HEK293 (cell line): ENCODE data around the gene FUBP3.

Experiments used
- CTCF ChIA-PET: fragments of 350-600 bp; formaldehyde crosslinking; extraction: SDS; loops from one replicate; lab custom pipeline; 2021; ENCODE audit warnings: antibody characterized with exemption; lab: Yijun Ruan, JAX
- POLR2A ChIA-PET: fragments of 300-600 bp; formaldehyde crosslinking; extraction: SDS; loops from one replicate; lab custom pipeline; 2020; ENCODE audit warnings: antibody characterized with exemption, inconsistent platforms; lab: Yijun Ruan, JAX
- H3K27ac ChIP-seq: fragments of 200-500 bp; sonication (Bioruptor generic); 2 replicates; pipeline ENCODE4 v1.5.1; 2014; ENCODE audit warnings: low read depth, low read length, control low read depth, inconsistent platforms; ENCODE audit errors: extremely low read depth
- H3K36me3 ChIP-seq, 2 experiments: fragments of 200-500 bp in 1 of 2; sonication (Bioruptor generic) in 1 of 2; 1 replicate in 1 of 2; 2 replicates in 1 of 2; pipeline ENCODE4 v1.5.1; 2014 to 2017; ENCODE audit warnings: inconsistent platforms in 2 of 2, low read length in 2 of 2; ENCODE audit not compliant: control insufficient read depth in 2 of 2, insufficient read depth in 1 of 2
- H3K4me1 ChIP-seq: fragments of 200-500 bp; sonication (Bioruptor generic); 2 replicates; pipeline ENCODE4 v1.5.1; 2014; ENCODE audit warnings: mild to moderate bottlenecking, low read length, inconsistent platforms; ENCODE audit not compliant: control insufficient read depth, insufficient read depth
- H3K4me3 ChIP-seq: 2 replicates; pipeline ENCODE4 v1.5.1; 2011; ENCODE audit warnings: low read depth, mild to moderate bottlenecking, control low read depth, low read length, moderate library complexity
- H3K9me3 ChIP-seq: fragments of 200-500 bp; sonication (Bioruptor generic); 2 replicates; pipeline ENCODE4 v1.5.1; 2014; ENCODE audit warnings: low read depth, low read length, inconsistent platforms; ENCODE audit not compliant: control insufficient read depth, insufficient read depth
- GLIS1 ChIP-seq: fragments of 450-650 bp; formaldehyde crosslinking; IDR thresholded peaks from 2 replicates; pipeline ENCODE4 v1.5.1; 2016; ENCODE audit warnings: missing biosample characterization, missing genetic modification characterization
- HOXD13 ChIP-seq: sonication (generic); formaldehyde crosslinking; IDR thresholded peaks from 2 replicates; pipeline ENCODE4 v1.8.0; 2022; ENCODE audit warnings: missing genetic modification reagents, borderline replicate concordance
- MYNN ChIP-seq: fragments of 450-650 bp; formaldehyde crosslinking; IDR thresholded peaks from 2 replicates; pipeline ENCODE4 v1.5.1; 2016; ENCODE audit warnings: missing biosample characterization, missing genetic modification characterization, borderline replicate concordance
- OVOL3 ChIP-seq: fragments of 450-650 bp; formaldehyde crosslinking; IDR thresholded peaks from 2 replicates; pipeline ENCODE4 v1.5.1; 2016; ENCODE audit warnings: missing biosample characterization, missing genetic modification characterization
- SETDB1 ChIP-seq: IDR thresholded peaks from one replicate; pipeline ENCODE4 v1.6.1; 2017; ENCODE audit warnings: mild to moderate bottlenecking, low read length, moderate library complexity, mixed read lengths; ENCODE audit not compliant: insufficient read length
- SP3 ChIP-seq: fragments of 450-650 bp; formaldehyde crosslinking; IDR thresholded peaks from 2 replicates; pipeline ENCODE4 v1.5.1; 2016; ENCODE audit warnings: missing biosample characterization, missing genetic modification characterization
- TCF7L2 ChIP-seq: IDR thresholded peaks from 2 replicates; pipeline ENCODE4 v1.6.1; 2011; ENCODE audit warnings: low read depth, mild to moderate bottlenecking, inconsistent platforms, low read length, moderate library complexity, borderline replicate concordance
- ZEB2 ChIP-seq: fragments of 450-650 bp; formaldehyde crosslinking; IDR thresholded peaks from 2 replicates; pipeline ENCODE4 v1.5.1; 2016; ENCODE audit warnings: missing biosample characterization, missing genetic modification characterization
- ZFP3 ChIP-seq: fragments of 450-650 bp; formaldehyde crosslinking; IDR thresholded peaks from 2 replicates; pipeline ENCODE4 v1.5.1; 2016; ENCODE audit warnings: low read depth, missing biosample characterization, missing genetic modification characterization
- ZIC2 ChIP-seq: fragments of 450-650 bp; formaldehyde crosslinking; IDR thresholded peaks from 2 replicates; pipeline ENCODE4 v1.5.1; 2016; ENCODE audit warnings: missing biosample characterization, missing genetic modification characterization
- ZNF202 ChIP-seq: fragments of 450-650 bp; formaldehyde crosslinking; IDR thresholded peaks from 2 replicates; pipeline ENCODE4 v1.5.1; 2016; ENCODE audit warnings: missing biosample characterization, missing genetic modification characterization, borderline replicate concordance
- ZNF335 ChIP-seq: fragments of 450-650 bp; formaldehyde crosslinking; conservative IDR thresholded peaks from 2 replicates; pipeline ENCODE4 v1.5.1; 2016; ENCODE audit warnings: missing biosample characterization, missing genetic modification characterization
- ZNF404 ChIP-seq: fragments of 450-650 bp; formaldehyde crosslinking; IDR thresholded peaks from 2 replicates; pipeline ENCODE4 v1.5.1; 2017; ENCODE audit warnings: missing biosample characterization, missing genetic modification characterization
- ZNF658 ChIP-seq: fragments of 450-650 bp; formaldehyde crosslinking; IDR thresholded peaks from 2 replicates; pipeline ENCODE4; 2016; ENCODE audit warnings: missing biosample characterization, missing genetic modification characterization
- ZNF777 ChIP-seq: fragments of 450-650 bp; formaldehyde crosslinking; IDR thresholded peaks from 2 replicates; pipeline ENCODE4 v1.5.1; 2017; ENCODE audit warnings: missing biosample characterization, missing genetic modification characterization, borderline replicate concordance
- TF ChIP-seq, protein P1 (sequence below): fragments of 450-650 bp; formaldehyde crosslinking; IDR thresholded peaks from 2 replicates; pipeline ENCODE4 v1.5.1; 2016; ENCODE audit warnings: missing biosample characterization, missing genetic modification characterization
- TF ChIP-seq, protein P2 (sequence below): fragments of 450-650 bp; formaldehyde crosslinking; optimal IDR thresholded peaks from 2 replicates; pipeline ENCODE3; 2016; ENCODE audit warnings: missing biosample characterization, mild to moderate bottlenecking, missing genetic modification characterization
- TF ChIP-seq, protein P3 (sequence below): fragments of 450-650 bp; formaldehyde crosslinking; IDR thresholded peaks from 2 replicates; pipeline ENCODE4 v1.5.1; 2016; ENCODE audit warnings: missing biosample characterization, missing genetic modification characterization
- TF ChIP-seq, protein P4 (sequence below): fragments of 450-650 bp; formaldehyde crosslinking; IDR thresholded peaks from 2 replicates; pipeline ENCODE4 v1.5.1; 2016; ENCODE audit warnings: missing biosample characterization, missing genetic modification characterization, low read depth

FUBP3 gene

DNA sequence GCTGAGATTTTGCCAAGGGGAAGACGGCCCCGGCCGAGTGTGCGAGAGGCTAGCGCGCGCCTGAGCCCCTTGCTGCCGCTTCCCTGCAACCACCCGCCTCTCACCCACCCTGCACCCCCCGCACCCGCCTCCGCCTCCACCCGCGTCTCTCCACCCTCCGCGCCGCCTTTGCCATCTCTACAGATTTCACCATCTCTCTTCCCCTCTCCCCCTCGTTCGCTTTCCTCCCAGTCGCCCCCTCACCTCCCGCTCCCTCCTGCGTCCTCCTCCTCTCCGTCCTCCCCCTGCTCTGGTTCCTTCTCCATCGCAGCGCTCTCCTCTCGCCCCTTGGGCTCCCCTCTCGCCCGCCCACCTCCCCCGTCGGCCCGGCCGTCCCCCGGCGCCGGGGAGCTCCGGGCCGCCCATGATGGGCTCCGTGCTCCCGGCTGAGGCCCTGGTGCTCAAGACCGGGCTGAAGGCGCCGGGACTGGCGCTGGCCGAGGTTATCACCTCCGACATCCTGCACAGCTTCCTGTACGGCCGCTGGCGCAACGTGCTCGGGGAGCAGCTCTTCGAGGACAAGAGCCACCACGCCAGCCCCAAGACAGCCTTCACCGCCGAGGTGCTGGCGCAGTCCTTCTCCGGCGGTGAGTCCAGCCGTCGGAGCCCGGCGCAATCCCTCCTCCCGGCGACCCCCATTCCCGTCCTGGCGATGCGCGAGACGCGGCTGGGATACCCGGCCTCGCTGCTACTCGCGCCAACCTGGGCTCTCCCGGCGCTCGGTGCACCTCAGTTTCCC, 85.1 kb downstream of the FUBP3 start, which contains the start of gene PRDM12 (continued):
- TF ChIP-seq ZNF335 (peak; percentile 77), TCF7L2 (no peak), SP3 (no peak), MYNN (tag by site-specific recombination) (no peak), GLIS1 (peak; percentile 42), ZEB2 (no peak)

DNA sequence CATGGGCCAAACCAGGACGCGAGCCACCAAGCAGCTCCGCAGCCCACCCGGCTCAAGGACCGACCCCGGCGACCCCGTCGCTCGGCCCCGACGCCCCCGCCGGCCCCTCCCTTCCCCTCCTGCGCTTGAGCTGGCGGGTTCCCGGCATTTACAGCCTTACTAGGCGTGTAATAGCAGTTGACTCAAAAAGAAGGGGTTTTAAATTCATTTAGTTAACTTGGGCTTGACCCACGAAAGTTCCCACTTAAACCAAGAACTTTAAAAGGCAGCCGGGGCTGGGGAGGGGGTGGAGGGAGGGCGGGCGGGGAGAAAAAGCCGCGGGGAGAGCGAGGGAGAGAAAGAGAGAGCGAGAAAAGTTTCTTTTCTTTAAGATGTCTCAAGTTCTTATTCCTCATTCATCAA, 85.7 kb downstream of the FUBP3 start:
- no peaks in the 10 kb centered on the region for H3K36me3 ChIP-seq
- ChIA-PET CTCF (no interaction called here), POLR2A (interaction anchor here (0.6 to 1.6 kb wide), 2 partner anchors 8 to 28 kb away, joined by 4 to 9 read pairs; partner anchors contain the start of gene EXOSC2)
- no peak overlapping the region for H3K27ac ChIP-seq
- H3K9me3 ChIP-seq, result no peaks in the 10 kb centered on the region
- no peaks in the 10 kb centered on the region; the same call in 1 of the 2 replicates for H3K4me1 ChIP-seq
- TF ChIP-seq, protein P1, sequence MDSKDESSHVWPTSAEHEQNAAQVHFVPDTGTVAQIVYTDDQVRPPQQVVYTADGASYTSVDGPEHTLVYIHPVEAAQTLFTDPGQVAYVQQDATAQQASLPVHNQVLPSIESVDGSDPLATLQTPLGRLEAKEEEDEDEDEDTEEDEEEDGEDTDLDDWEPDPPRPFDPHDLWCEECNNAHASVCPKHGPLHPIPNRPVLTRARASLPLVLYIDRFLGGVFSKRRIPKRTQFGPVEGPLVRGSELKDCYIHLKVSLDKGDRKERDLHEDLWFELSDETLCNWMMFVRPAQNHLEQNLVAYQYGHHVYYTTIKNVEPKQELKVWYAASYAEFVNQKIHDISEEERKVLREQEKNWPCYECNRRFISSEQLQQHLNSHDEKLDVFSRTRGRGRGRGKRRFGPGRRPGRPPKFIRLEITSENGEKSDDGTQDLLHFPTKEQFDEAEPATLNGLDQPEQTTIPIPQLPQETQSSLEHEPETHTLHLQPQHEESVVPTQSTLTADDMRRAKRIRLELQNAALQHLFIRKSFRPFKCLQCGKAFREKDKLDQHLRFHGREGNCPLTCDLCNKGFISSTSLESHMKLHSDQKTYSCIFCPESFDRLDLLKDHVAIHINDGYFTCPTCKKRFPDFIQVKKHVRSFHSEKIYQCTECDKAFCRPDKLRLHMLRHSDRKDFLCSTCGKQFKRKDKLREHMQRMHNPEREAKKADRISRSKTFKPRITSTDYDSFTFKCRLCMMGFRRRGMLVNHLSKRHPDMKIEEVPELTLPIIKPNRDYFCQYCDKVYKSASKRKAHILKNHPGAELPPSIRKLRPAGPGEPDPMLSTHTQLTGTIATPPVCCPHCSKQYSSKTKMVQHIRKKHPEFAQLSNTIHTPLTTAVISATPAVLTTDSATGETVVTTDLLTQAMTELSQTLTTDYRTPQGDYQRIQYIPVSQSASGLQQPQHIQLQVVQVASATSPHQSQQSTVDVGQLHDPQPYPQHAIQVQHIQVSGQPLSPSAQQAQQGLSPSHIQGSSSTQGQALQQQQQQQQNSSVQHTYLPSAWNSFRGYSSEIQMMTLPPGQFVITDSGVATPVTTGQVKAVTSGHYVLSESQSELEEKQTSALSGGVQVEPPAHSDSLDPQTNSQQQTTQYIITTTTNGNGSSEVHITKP (tag by site-specific recombination), result no peak
- TF ChIP-seq SETDB1, result no peak
- TF ChIP-seq, protein P2, sequence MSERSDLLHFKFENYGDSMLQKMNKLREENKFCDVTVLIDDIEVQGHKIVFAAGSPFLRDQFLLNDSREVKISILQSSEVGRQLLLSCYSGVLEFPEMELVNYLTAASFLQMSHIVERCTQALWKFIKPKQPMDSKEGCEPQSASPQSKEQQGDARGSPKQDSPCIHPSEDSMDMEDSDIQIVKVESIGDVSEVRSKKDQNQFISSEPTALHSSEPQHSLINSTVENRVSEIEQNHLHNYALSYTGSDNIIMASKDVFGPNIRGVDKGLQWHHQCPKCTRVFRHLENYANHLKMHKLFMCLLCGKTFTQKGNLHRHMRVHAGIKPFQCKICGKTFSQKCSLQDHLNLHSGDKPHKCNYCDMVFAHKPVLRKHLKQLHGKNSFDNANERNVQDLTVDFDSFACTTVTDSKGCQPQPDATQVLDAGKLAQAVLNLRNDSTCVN (tag by site-specific recombination), result peak; percentile 5
- TF ChIP-seq, protein P3, sequence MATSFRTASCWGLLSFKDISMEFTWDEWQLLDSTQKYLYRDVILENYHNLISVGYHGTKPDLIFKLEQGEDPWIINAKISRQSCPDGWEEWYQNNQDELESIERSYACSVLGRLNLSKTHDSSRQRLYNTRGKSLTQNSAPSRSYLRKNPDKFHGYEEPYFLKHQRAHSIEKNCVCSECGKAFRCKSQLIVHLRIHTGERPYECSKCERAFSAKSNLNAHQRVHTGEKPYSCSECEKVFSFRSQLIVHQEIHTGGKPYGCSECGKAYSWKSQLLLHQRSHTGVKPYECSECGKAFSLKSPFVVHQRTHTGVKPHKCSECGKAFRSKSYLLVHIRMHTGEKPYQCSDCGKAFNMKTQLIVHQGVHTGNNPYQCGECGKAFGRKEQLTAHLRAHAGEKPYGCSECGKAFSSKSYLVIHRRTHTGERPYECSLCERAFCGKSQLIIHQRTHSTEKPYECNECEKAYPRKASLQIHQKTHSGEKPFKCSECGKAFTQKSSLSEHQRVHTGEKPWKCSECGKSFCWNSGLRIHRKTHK, result no peak
- 0 out of 2 replicates have a peak, but pooled peaks have one; percentile 11 for TF ChIP-seq ZNF777
- TF ChIP-seq ZIC2 (tag by site-specific recombination), result no peak
- peak overlapping the region; percentile 14 for H3K4me3 ChIP-seq

DNA sequence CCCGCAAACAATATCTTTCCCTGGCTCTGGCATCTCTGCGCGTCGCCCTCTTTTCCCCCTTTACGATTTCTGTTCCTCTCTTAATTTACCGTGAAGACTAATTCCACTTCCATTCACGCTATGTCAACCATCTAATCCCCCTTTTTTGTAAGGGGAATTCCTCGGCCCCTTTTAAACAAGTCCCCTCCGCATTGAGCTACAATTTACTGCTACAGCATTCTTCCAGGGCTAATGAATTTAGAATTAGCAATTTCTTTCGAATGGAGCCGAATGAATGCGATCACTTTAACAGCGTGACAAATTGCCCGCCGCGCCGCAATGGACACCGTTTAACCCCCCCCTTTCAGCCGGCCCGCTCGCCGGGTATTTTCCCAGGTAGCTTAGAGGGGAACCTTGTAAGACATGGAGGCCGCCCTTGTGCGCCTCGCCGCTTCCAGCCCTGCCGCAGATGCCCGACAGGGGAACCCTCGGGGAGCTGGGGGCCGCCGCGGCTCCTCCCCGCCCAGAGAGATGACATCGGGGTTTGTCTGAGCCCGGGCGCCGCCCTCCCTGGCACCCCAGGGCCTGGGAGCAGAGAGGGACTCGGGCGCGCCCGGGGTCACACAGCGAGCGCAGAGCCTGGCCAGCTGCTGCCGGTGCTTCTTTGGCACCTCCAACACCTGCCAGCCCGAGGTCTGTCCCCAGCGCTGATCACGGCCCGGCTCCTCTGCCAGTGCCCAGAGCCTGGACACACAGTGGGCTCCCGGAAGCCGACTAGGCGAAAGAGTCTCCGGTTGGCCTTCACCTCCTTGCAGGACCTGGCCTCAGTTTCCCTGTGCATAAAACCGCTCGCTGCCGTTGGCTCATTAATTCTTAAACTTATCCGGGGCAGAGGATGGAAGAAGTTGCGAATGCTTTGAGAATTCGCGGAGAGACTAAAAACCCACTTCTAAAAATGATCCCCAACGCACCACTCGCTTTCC, 86.3 kb downstream of the FUBP3 start:
- no peak overlapping the region for H3K27ac ChIP-seq
- H3K4me3 ChIP-seq, result no peak overlapping the region
- ChIA-PET POLR2A (interaction anchor here (1.6 kb wide), 1 partner anchor 28 kb away, joined by 4 read pairs; the partner anchor contains the start of gene EXOSC2), CTCF (no interaction called here)
- H3K36me3 ChIP-seq, result no peaks in the 10 kb centered on the region
- H3K4me1 ChIP-seq, result no peaks in the 10 kb centered on the region; the same call in 1 of the 2 replicates
- no peaks in the 10 kb centered on the region for H3K9me3 ChIP-seq
- TF ChIP-seq, protein P4, sequence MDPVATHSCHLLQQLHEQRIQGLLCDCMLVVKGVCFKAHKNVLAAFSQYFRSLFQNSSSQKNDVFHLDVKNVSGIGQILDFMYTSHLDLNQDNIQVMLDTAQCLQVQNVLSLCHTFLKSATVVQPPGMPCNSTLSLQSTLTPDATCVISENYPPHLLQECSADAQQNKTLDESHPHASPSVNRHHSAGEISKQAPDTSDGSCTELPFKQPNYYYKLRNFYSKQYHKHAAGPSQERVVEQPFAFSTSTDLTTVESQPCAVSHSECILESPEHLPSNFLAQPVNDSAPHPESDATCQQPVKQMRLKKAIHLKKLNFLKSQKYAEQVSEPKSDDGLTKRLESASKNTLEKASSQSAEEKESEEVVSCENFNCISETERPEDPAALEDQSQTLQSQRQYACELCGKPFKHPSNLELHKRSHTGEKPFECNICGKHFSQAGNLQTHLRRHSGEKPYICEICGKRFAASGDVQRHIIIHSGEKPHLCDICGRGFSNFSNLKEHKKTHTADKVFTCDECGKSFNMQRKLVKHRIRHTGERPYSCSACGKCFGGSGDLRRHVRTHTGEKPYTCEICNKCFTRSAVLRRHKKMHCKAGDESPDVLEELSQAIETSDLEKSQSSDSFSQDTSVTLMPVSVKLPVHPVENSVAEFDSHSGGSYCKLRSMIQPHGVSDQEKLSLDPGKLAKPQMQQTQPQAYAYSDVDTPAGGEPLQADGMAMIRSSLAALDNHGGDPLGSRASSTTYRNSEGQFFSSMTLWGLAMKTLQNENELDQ, result no peak
- TF ChIP-seq HOXD13 (CRISPR knock-in tag) (no peak), ZFP3 (no peak), ZNF404 (no peak), ZNF658 (tag by site-specific recombination) (no peak), OVOL3 (no peak), ZNF202 (tag by site-specific recombination) (no peak)
- TF ChIP-seq, protein P2 (tag by site-specific recombination), result no peak
